Loucy (cell line): ENCODE measurements around the gene STXBP4.

Experiments used
- H2AFZ ChIP-seq: fragments of 200-600 bp; sonication (generic); 2 replicates; pipeline ENCODE4 v1.6.0; 2016; ENCODE audit warnings: antibody characterized with exemption, mild to moderate bottlenecking, low read length, moderate library complexity
- H3F3A ChIP-seq: fragments of 200-600 bp; 2 replicates; pipeline ENCODE4 v1.6.0; 2016; ENCODE audit warnings: antibody characterized with exemption, low read depth, mild to moderate bottlenecking
- H3K27me3 ChIP-seq: fragments of 200-600 bp; sonication (generic); 2 replicates; pipeline ENCODE4 v1.6.1; 2014; ENCODE audit warnings: low read length, mild to moderate bottlenecking; ENCODE audit not compliant: insufficient read depth, poor library complexity, severe bottlenecking
- H3K36me3 ChIP-seq: fragments of 200-600 bp; sonication (generic); 2 replicates; pipeline ENCODE4 v1.6.1; 2016; ENCODE audit warnings: low read length; ENCODE audit not compliant: insufficient read depth
- H3K4me1 ChIP-seq: fragments of 200-600 bp; sonication (generic); 2 replicates; pipeline ENCODE4 v1.5.1; 2014; ENCODE audit warnings: low read length, mild to moderate bottlenecking; ENCODE audit not compliant: insufficient read depth, poor library complexity, severe bottlenecking
- H3K4me2 ChIP-seq: fragments of 200-600 bp; sonication (generic); 2 replicates; pipeline ENCODE4 v1.6.0; 2014; ENCODE audit warnings: antibody characterized with exemption, low read length, low read depth, mild to moderate bottlenecking; ENCODE audit not compliant: poor library complexity, severe bottlenecking
- H3K4me3 ChIP-seq: fragments of 200-600 bp; sonication (generic); 2 replicates; pipeline ENCODE4 v1.5.1; 2014; ENCODE audit warnings: low read length, mild to moderate bottlenecking, mixed read lengths; ENCODE audit not compliant: poor library complexity, severe bottlenecking
- H3K79me2 ChIP-seq: fragments of 200-600 bp; sonication (generic); 2 replicates; pipeline ENCODE4 v1.6.1; 2014; ENCODE audit warnings: low read length; ENCODE audit not compliant: insufficient read depth
- H3K9ac ChIP-seq: fragments of 200-600 bp; sonication (generic); 2 replicates; pipeline ENCODE4 v1.6.0; 2014; ENCODE audit warnings: mild to moderate bottlenecking, low read depth, low read length, moderate library complexity; ENCODE audit not compliant: poor library complexity, severe bottlenecking
- H3K9me2 ChIP-seq: fragments of 200-600 bp; sonication (generic); replicated peaks from 2 replicates; pipeline ENCODE4 v1.6.1; 2016; ENCODE audit warnings: low read depth, low read length, mixed read lengths
- H3K9me3 ChIP-seq: fragments of 200-600 bp; sonication (generic); 2 replicates; pipeline ENCODE4 v1.6.1; 2014; ENCODE audit warnings: mild to moderate bottlenecking, antibody characterized with exemption, low read length, low read depth; ENCODE audit not compliant: insufficient read depth
- H4K20me1 ChIP-seq: fragments of 200-600 bp; sonication (generic); 2 replicates; pipeline ENCODE4 v1.6.0; 2014; ENCODE audit warnings: antibody characterized with exemption, low read length, mild to moderate bottlenecking; ENCODE audit not compliant: insufficient read depth, poor library complexity, severe bottlenecking
- EZH2phosphoT487 ChIP-seq: fragments of 200-600 bp; IDR thresholded peaks from 2 replicates; pipeline ENCODE4 v1.6.1; 2018; ENCODE audit warnings: antibody characterized with exemption, mild to moderate bottlenecking, moderate library complexity, borderline replicate concordance
- TF ChIP-seq, protein P1 (sequence below): fragments of 200-600 bp; sonication (generic); conservative IDR thresholded peaks from 2 replicates; pipeline ENCODE4 v1.5.1; 2014; ENCODE audit warnings: mild to moderate bottlenecking, antibody characterized with exemption, low read length

Gene STXBP4

DNA sequence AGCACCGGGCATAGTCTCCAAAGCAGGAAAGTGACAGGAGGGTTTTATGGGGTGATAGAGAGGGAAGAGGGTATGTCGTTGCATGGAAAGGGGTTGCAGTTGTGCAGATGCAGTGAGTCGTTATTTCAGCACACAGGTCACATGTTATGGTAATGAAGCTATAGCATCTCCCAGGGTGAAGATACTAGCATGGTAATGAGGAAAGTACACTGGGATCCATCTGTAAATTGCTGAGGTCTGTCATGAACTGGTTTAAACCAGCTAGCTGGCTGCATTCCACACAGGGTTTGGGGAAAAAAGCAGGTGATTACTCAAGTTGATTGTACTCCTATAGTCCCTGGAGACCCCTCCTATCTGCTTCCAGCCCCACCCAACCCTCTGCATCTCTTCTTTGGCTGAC lies 11.8 kb upstream of the STXBP4 start:
- H3K4me1 ChIP-seq, result no peaks in the 10 kb centered on the region
- no peaks in the 10 kb centered on the region for H3K79me2 ChIP-seq
- H3K36me3 ChIP-seq, result peaks cover 25% of the 10 kb centered on the region; the same call in 1 of the 2 replicates
- no peak overlapping the region for H2AFZ ChIP-seq
- no peak overlapping the region for H3K4me3 ChIP-seq
- H3K4me2 ChIP-seq, result no peak overlapping the region
- no peak for TF ChIP-seq EZH2phosphoT487
- TF ChIP-seq, protein P1, sequence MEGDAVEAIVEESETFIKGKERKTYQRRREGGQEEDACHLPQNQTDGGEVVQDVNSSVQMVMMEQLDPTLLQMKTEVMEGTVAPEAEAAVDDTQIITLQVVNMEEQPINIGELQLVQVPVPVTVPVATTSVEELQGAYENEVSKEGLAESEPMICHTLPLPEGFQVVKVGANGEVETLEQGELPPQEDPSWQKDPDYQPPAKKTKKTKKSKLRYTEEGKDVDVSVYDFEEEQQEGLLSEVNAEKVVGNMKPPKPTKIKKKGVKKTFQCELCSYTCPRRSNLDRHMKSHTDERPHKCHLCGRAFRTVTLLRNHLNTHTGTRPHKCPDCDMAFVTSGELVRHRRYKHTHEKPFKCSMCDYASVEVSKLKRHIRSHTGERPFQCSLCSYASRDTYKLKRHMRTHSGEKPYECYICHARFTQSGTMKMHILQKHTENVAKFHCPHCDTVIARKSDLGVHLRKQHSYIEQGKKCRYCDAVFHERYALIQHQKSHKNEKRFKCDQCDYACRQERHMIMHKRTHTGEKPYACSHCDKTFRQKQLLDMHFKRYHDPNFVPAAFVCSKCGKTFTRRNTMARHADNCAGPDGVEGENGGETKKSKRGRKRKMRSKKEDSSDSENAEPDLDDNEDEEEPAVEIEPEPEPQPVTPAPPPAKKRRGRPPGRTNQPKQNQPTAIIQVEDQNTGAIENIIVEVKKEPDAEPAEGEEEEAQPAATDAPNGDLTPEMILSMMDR, result no peak
- no peaks in the 10 kb centered on the region for H3K9me3 ChIP-seq
- H3K9ac ChIP-seq, result no peak overlapping the region
- H3K27me3 ChIP-seq, result no peaks in the 10 kb centered on the region
- H4K20me1 ChIP-seq, result no peaks in the 10 kb centered on the region
- no peaks in the 10 kb centered on the region for H3K9me2 ChIP-seq
- H3F3A ChIP-seq, result no peaks in the 10 kb centered on the region

DNA sequence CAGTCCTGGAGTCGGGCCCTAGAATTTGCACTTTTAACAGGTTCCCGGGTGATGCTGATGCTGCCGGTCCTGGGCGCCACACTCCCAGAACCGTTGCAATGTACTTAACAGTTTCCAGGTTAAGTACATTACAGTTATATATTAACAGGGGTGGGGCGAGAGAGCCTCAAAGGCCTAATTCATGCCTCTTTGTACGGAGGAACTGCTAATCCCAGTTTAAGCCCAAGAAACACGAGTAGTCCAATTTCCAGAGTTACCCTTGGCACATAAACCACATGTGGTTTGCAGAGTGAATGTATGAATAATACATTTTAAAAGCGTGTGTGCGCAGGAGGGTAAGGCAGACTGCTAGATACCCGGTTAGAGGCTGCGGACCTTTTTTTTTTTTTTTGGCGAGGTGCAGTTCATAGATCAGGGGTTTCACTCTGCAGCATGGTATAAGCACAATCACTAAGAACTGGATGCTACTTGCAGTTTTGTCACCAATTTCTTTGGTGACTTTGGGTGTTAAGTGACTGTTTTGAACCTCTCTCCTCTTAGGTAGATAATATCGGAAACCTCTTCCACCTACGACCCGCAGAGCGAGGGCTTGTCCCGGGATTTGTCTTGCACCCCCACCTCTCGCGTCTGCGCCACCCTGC lies 824 bp upstream of the STXBP4 start:
- Histone ChIP-seq H3K9me2 (no peaks in the 10 kb centered on the region), H2AFZ (peak overlapping the region; percentile 95), H3K4me1 (peaks cover 53% of the 10 kb centered on the region), H3K9me3 (no peaks in the 10 kb centered on the region), H3K4me3 (peak overlapping the region; percentile 86), H4K20me1 (peaks cover 6% of the 10 kb centered on the region), H3F3A (no peaks in the 10 kb centered on the region), H3K4me2 (peak overlapping the region; percentile 83), H3K36me3 (peaks cover 15% of the 10 kb centered on the region; the same call in 1 of the 2 replicates), H3K9ac (peak overlapping the region; percentile 90), H3K79me2 (peaks cover 58% of the 10 kb centered on the region), H3K27me3 (no peaks in the 10 kb centered on the region)
- TF ChIP-seq, protein P1, result no peak; the same call in 1 of the 2 replicates
- TF ChIP-seq EZH2phosphoT487, result no peak

DNA sequence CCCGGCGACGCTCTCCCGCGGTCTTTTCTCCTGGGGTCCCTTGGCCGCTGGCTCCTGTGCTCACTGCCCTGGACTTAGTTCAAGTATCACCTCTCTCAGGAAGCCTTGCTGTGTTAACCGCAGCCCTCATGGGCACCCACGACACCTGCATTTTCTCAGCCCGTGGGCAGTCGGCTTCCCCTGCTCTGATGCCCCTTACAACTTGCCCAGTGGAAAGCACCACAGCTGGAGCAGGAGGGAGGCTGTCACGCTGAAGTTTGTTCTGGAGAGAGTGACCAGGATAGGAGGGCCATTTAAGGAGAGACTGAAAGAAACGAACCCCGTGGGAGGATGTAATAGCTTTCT lies 395 bp downstream of the STXBP4 start:
- TF ChIP-seq, protein P1, result no peak
- no peak for TF ChIP-seq EZH2phosphoT487
- no peaks in the 10 kb centered on the region for H3F3A ChIP-seq
- peak overlapping the region; percentile 86 for H3K4me3 ChIP-seq
- peaks cover 4% of the 10 kb centered on the region; the same call in 1 of the 2 replicates for H3K36me3 ChIP-seq
- peaks cover 6% of the 10 kb centered on the region for H4K20me1 ChIP-seq
- H2AFZ ChIP-seq, result peak overlapping the region; percentile 95
- peaks cover 60% of the 10 kb centered on the region for H3K4me1 ChIP-seq
- H3K79me2 ChIP-seq, result peaks cover 60% of the 10 kb centered on the region
- no peaks in the 10 kb centered on the region for H3K9me2 ChIP-seq
- peak overlapping the region; percentile 90 for H3K9ac ChIP-seq
- no peaks in the 10 kb centered on the region for H3K27me3 ChIP-seq
- peak overlapping the region; percentile 80 for H3K4me2 ChIP-seq
- no peaks in the 10 kb centered on the region for H3K9me3 ChIP-seq
